SK-N-MC (cell line): Measurements from ENCODE around the gene ACCSL.

Experiments
- EZH2 ChIP-seq: fragments of 200-600 bp; sonication (generic); IDR thresholded peaks from one replicate; pipeline ENCODE4 v1.6.1; 2017; ENCODE audit warnings: antibody characterized with exemption
- POLR2AphosphoS5 ChIP-seq: IDR thresholded peaks from 2 replicates; pipeline ENCODE4 v1.6.1; 2012; ENCODE audit warnings: mild to moderate bottlenecking, low read depth, low read length, borderline replicate concordance

- TF ChIP-seq EZH2 (no peak), POLR2AphosphoS5 (no peak)
Observed at GRCh38 chr11:44043157-44043556, 4.6 kb upstream of the ACCSL start.
